Suppressor macrophage treated with lipopolysaccharide for 1 hour (primary cell): ENCODE results near the gene CCNB3.
"Not testable (repeated sequence)": the region's sequence is repeated elsewhere in the genome, so short reads cannot be mapped to it uniquely, and the experiment has no call there.

Source experiments
- DNase-seq, 3 donors: peaks; one replicate each; pipeline ENCODE4 v3.0.0-alpha.2; 2020 to 2022

The CCNB3 gene, protein sequence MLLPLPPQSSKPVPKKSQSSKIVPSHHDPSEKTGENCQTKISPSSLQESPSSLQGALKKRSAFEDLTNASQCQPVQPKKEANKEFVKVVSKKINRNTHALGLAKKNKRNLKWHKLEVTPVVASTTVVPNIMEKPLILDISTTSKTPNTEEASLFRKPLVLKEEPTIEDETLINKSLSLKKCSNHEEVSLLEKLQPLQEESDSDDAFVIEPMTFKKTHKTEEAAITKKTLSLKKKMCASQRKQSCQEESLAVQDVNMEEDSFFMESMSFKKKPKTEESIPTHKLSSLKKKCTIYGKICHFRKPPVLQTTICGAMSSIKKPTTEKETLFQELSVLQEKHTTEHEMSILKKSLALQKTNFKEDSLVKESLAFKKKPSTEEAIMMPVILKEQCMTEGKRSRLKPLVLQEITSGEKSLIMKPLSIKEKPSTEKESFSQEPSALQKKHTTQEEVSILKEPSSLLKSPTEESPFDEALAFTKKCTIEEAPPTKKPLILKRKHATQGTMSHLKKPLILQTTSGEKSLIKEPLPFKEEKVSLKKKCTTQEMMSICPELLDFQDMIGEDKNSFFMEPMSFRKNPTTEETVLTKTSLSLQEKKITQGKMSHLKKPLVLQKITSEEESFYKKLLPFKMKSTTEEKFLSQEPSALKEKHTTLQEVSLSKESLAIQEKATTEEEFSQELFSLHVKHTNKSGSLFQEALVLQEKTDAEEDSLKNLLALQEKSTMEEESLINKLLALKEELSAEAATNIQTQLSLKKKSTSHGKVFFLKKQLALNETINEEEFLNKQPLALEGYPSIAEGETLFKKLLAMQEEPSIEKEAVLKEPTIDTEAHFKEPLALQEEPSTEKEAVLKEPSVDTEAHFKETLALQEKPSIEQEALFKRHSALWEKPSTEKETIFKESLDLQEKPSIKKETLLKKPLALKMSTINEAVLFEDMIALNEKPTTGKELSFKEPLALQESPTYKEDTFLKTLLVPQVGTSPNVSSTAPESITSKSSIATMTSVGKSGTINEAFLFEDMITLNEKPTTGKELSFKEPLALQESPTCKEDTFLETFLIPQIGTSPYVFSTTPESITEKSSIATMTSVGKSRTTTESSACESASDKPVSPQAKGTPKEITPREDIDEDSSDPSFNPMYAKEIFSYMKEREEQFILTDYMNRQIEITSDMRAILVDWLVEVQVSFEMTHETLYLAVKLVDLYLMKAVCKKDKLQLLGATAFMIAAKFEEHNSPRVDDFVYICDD (N-terminal part only)

GRCh38 chrX:50204364-50204899, at the start of gene CCNB3:
Gene CCNB3, plus strand, starts transcription at chrX:50204765. Its CDS starts 80,399 bp downstream, at chrX:50285164.
- peak; percentile 69 to 75 (median 73) for DNase-seq

DNA sequence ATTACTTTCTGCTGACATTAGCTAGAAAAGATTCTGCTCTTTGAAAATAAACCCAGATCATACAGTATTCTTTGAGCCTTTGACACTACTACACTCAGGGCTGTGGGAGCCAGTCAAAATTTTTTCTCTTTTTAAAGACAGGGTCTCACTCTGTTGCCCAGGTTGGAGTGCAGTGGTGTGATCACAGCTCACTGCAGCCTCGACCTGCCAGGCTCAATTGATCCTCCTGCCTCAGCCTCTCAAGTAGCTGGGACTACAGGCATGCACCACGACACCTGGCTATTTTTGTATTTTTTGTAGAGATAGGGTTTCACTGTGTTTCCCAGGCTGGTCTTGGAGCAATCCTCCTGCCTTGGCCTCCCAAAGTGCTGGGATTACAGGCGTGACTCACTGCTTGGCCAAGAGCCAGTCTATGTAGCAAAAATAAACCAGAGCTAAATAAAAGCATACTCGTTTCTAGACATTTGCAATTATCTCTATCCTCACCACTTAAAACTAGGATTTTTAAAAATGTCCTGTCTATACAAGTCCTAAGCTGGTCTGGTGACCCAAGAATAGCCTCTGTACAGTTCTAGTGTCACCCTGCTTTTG, 46.9 kb upstream of the CCNB3 start:
- no peak for DNase-seq

DNA sequence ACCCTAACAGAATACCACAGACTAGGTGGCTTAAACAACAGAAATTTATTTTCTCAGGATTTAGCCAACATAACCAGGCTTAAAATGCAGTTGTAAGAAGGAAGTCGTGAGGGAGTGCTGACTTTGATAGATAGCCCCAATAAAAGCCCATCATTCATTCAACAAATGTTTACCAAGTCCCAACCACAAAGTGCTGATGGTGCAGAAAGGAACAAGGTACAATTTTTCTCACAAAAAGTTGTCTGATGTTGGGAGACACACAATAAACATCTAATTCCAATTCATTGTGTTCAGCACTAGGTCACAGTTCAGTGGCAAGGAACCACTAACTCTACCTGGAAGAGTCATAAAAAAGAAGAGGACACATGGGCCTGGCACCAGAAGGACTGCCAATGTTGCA, 46.0 kb upstream of the CCNB3 start:
- DNase-seq, result no peak

DNA sequence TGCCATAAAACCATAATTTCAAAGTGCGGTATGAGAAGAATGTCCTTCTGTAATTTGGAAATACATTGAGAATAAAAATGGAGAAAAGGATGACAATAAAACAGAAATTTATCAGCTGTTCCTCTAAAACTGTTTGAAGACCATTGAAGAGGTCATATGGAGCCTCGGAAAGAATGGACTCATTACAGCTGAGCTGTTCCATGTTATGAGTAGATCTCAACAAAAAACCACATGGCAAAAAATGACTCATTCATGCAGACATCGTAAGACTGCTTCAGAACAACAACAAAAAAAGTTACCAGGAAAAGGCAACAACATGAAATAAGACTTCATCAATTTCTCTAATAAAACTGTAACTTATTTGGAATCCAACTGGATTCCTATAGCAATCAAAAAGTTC, 43.4 kb upstream of the CCNB3 start:
- DNase-seq, result no peak

DNA sequence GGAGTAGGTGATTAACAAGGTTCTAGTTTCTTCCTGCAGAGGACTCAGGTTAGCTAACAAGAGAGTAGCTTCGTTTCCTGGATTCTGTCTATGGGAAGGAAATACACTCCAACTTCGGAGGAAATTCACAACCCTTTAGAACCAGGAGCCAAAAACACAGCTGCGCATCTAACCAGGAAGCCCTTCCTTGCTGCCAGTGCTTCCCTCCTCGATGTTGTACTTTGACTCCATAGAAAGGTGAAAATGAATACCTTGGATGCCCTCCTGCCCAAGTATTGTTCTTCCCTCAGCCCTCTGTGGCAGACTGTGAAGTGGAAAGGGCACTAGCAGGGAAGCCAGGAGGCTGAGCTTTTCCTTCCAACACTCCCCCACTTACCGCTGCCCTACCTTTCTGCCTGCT, 38.8 kb upstream of the CCNB3 start:
- no peak for DNase-seq

DNA sequence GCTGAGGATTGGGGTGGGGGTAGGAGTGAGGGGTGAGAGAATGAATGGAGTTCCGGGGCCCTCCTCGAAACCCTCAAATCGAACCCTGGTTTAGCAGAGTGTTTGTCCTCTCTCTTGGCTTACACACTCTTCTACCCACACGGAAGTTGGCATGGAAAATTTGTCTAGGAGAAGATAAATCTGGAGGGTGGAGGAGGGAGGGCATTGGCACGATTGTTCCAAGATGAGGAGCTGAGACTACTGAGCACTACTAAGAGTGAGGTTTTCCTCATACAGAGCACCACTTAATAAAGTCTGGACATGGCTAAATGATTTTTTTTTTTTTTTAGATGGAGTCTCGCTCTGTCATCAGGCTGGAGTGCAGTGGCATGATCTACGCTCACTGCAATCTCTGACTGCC, 37.2 kb upstream of the CCNB3 start:
- no peak for DNase-seq

DNA sequence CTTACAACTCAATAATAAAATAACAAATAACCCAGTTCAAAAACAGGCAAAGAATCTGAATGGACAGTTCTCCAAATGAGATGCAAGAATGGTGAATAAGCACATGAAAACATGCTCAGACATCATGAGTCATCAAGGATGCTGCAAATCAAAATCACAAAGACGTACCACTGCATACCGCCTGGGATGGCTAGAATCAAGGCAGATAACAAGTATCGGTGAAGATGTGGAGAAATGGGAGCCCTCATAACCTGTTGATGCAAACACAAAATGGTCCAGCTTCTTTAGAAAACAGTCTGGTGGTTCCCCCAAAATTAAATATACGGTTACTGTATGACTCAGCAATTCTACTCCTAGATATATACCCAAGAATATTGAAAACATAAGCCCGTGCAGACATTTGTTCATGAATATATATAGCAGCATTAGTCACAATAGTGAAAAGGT, 36.3 kb upstream of the CCNB3 start:
- DNase-seq, result no peak

DNA sequence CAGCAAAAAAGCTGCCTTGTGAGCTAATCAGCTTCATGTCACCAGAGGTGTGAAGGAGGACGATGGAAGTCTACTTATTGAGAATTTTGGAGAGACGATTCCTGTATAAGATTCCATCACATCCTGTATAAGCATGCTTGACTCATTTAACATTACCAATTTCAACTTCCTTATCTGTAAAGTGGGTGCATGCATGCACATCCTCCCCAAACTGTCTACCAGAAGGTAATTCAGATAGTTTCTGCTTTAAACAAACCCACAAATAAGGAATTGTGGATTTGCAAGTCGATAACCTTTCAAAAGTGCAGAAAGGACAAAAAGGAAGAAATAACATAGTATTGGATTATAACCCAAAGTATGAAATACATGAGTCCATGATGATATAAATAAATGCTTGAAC, 34.8 kb upstream of the CCNB3 start:
- DNase-seq, result no peak

GRCh38 chrX:50180073-50180940, 24.3 kb upstream of the CCNB3 start:
- no peak for DNase-seq

GRCh38 chrX:50183891-50184290, 20.7 kb upstream of the CCNB3 start:
- DNase-seq, result no peak

DNA sequence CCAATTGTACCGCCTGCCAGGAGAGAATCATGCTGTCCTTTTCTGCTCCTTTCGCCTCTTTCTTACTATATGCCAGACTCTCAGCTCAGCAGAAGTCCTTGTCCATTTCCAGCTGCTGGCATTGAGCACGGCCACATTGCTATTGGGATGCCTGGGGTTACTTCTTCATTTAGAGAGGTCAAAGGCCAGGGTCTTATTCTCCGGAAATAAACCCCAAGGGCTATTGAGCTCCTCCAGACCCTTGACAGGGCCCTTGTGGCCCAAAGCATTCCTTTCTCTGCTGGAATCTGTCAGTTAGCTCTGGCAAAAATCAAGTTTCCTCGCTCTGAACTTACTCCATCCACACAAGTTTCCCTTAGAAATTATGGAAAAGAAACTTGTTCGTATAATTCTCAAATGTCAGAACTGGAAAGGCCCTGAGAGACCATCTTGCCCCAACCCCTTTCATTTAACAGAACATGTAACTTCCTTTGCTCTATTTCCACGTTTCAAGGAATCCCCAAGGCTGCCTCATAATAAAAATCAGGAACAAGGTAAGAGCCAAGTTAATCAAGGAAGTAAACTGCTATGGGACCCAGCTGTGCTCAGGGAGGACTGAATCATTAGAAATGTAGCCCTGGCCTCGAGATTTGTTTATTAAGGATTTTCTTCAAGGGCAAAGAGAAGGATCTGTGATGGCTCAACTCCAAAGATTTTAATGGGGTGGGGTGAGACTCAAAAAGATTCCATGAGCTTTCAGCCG, 15.5 kb upstream of the CCNB3 start:
- DNase-seq, result no peak

- no peak for DNase-seq
Observed at GRCh38 chrX:50198348-50198747, 6.2 kb upstream of the CCNB3 start.

DNA sequence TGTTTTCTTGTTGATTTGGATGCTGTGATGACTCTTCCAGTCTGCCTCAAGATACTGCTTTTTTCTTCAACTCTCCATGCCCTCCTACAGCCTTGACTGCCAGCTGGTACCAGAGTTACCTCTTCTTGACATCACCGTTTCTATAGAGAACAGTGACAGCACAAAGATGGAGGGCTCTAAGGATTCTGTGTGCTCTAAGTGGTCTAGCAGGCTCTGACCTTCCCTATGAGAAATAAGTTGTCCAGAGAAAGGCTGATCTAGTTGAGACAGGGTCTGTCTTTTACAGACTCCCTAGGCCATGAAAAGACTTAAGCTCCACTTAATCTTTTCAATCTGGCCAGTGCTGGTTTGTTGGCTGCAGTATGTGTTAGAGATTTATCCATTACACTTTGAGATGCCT, 3.7 kb upstream of the CCNB3 start, which contains the start of gene AKAP4:
AKAP4 (minus strand) TSS at position 101 of the 400 bp plus-strand sequence. CDS start 118 bp downstream, outside the sequence.
- DNase-seq, result no peak

- DNase-seq, result no peak
Observed at GRCh38 chrX:50202539-50202938, 2.0 kb upstream of the CCNB3 start.

- DNase-seq, result no peak
Observed at GRCh38 chrX:50206753-50207152, 2.2 kb downstream of the CCNB3 start.

DNA sequence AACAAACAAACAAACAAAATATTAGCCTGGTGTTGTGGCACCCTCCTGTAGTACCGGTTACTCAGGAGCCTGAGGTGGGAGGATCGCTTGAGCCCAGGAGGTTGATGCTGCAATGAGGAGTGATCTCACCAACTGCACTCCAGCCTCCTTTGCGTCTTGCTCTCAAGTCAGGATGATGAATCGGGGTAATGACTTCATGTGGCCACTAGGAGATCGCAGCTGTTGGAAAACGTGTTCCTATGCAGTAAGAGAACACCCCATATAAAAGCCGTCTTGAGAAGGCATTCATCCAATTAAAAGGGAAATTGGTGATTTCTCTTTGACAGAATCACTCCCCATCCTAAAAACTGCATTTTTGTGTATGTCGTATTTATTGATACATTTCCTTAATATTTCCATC, 6.9 kb downstream of the CCNB3 start:
- DNase-seq, result peak in 2 of 3 donors; percentile 5 to 15

GRCh38 chrX:50281253-50281652, 76.7 kb downstream of the CCNB3 start:
- DNase-seq, result no peak

DNA sequence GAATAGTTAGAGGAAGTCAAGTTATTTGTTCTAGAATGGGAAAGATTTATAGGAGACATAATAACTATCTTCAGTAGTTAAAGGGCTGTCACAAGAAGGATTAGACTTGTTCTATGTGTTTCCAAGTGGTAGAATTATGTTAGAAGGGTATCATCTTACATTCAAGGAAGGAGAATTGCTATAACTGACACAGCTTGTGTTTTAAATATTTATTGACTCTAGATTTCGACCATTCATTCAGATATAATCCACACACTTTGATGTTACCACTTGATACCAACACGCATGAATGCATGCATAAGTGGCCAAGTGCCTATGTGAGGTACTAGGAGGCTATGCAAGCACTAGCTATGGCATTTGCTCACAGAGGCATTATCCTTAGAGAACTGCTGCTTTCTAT, 122.7 kb downstream of the CCNB3 start:
- DNase-seq, result no peak

GRCh38 chrX:50332668-50333067, 128.1 kb downstream of the CCNB3 start:
- DNase-seq, result not testable (repeated sequence)

DNA sequence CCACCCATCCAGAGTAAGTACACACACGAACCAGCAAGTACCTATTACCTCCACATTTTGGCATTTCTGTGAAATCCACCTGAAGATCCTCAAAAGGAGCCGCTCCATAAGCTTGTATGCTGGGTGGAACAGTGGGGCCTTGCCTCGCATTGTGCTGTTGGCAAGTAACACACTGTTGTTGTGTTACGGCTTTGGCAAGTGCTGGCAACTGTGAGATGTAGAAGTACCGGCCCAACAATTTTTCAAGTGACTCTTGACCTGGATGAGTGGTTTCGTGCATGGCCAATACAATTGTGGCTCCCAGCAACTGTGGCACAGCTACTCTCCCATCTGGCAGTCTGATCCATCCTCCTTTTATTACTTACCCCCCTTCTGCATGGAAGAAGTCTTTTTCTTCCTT, 128.7 kb downstream of the CCNB3 start:
- DNase-seq, result no peak

DNA sequence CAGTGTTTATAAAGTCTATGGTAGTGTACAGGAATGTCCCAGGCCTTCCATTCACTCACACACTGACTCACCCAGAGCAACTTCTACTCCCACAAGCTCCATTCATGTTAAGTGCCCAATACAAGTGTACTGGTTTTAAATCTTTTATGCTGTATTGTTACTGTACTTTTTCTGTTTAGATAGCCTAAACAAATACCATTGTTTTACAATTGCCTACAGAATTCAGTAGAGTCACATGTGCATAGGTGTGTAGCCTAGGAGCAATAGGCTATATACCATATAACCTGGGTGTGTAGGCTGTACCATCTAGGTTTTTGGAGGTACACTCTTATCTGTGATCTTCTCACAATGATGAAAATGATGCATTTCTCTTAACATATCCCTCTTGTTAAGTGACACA, 139.4 kb downstream of the CCNB3 start:
- DNase-seq, result no peak
